HepG2 (cell line): ENCODE results near the gene RAB20. TPM values are rescaled to one million over a fixed set of nuclear protein-coding genes. Genes with fewer than 3 reads are reported as not detected.

Source experiments
- ATAC-seq: fragments of 200-7000 bp; cut with Tn5 transposase; 3 replicates; pipeline ENCODE4 v1.9.1; 2020; ENCODE audit warnings: mild to moderate bottlenecking, moderate library complexity
- BruUV-seq: library from RNA; stranded (reverse); fragments of 400-500 nt; replicated peaks from 2 replicates; lab custom pipeline; 2021; lab: Mats Ljungman, UMichigan
- CTCF ChIA-PET: fragments of 300-600 bp; formaldehyde crosslinking; extraction: SDS; loops from one replicate; lab custom pipeline; 2021; ENCODE audit warnings: low total read pairs, inconsistent platforms, low intra/inter-chr PET ratio; lab: Yijun Ruan, JAX
- POLR2A ChIA-PET: fragments of 350-600 bp; sonication (Branson Sonifier 250); formaldehyde crosslinking; loops from one replicate; lab custom pipeline; 2020; ENCODE audit warnings: antibody characterized with exemption, inconsistent platforms; lab: Yijun Ruan, JAX
- DNase-seq: peaks from one replicate; pipeline ENCODE4 v3.0.0-alpha.2; 2015; ENCODE audit warnings: low spot score
- FAIRE-seq: peaks from 3 replicates; lab custom pipeline; 2011; peaks lifted over from hg19 to GRCh38; lab: Jason Lieb, UNC
- H2AFZ ChIP-seq: one replicate; pipeline ENCODE4 v1.6.1; 2011; ENCODE audit warnings: low read length, inconsistent platforms
- H3K27ac ChIP-seq: fragments of 300-600 bp; 3 replicates; pipeline ENCODE4 v1.8.0; 2011; ENCODE audit warnings: mixed run types, mild to moderate bottlenecking, mixed read lengths, low read length, inconsistent platforms; ENCODE audit not compliant: insufficient read depth; ENCODE audit errors: extremely low read length
- H3K27me3 ChIP-seq, 2 experiments: fragments of 200-600 bp in 1 of 2; 2 replicates in 1 of 2; 3 replicates in 1 of 2; pipeline versions ENCODE4 v1.6.0 to v1.8.0; 2011; ENCODE audit warnings: low read length in 2 of 2, mild to moderate bottlenecking in 2 of 2, moderate library complexity in 2 of 2, inconsistent platforms in 1 of 2; ENCODE audit not compliant: insufficient read depth in 2 of 2, control insufficient read depth in 1 of 2
- H3K36me3 ChIP-seq, 2 experiments: fragments of 200-600 bp in 1 of 2; replicated peaks in 1 of 2; 2 replicates in 1 of 2; 3 replicates in 1 of 2; pipeline versions ENCODE4 v1.5.1 to v1.8.0; 2011; ENCODE audit warnings: low read length in 2 of 2, inconsistent platforms in 1 of 2; ENCODE audit not compliant: insufficient read depth in 2 of 2, control insufficient read depth in 1 of 2
- H3K4me1 ChIP-seq: 2 replicates; pipeline ENCODE4 v1.5.1; 2012; ENCODE audit warnings: low read length, inconsistent platforms; ENCODE audit not compliant: insufficient read depth
- H3K4me2 ChIP-seq: 2 replicates; pipeline ENCODE4 v1.6.0; 2011; ENCODE audit warnings: low read depth, low read length, inconsistent platforms
- H3K4me3 ChIP-seq, 3 experiments: fragments of 200-600 bp in 1 of 3; sonication (generic), shearing (Covaris generic) in 1 of 3; replicated peaks in 1 of 3; 2 replicates each; pipeline ENCODE4 v1.5.1; 2011 to 2016; ENCODE audit warnings: low read length in 3 of 3, inconsistent platforms in 2 of 3, low read depth in 2 of 3, mild to moderate bottlenecking in 2 of 3, control low read depth in 1 of 3, mixed read lengths in 1 of 3; ENCODE audit not compliant: insufficient read depth in 1 of 3
- H3K79me2 ChIP-seq: one replicate; pipeline ENCODE4 v1.6.1; 2011; ENCODE audit warnings: low read length, inconsistent platforms; ENCODE audit not compliant: insufficient read depth
- H3K9ac ChIP-seq: 2 replicates; pipeline ENCODE4 v1.6.0; 2011; ENCODE audit warnings: mild to moderate bottlenecking, low read depth, low read length, inconsistent platforms; ENCODE audit not compliant: insufficient read depth
- H3K9me3 ChIP-seq: 2 replicates; pipeline ENCODE4 v1.5.1; 2012; ENCODE audit warnings: mild to moderate bottlenecking, low read length
- H4K20me1 ChIP-seq: 2 replicates; pipeline ENCODE4 v1.6.0; 2011; ENCODE audit warnings: inconsistent platforms, mild to moderate bottlenecking, low read length, moderate library complexity; ENCODE audit not compliant: insufficient read depth
- ATF7 ChIP-seq, 2 experiments: fragments of 450-650 bp in 1 of 2; sonication (generic) in 1 of 2; formaldehyde crosslinking in 1 of 2; IDR thresholded peaks; 2 replicates each; pipeline versions ENCODE4 v1.4.0 to v1.6.1; 2016 to 2020; ENCODE audit warnings: antibody characterized with exemption in 1 of 2, mild to moderate bottlenecking in 1 of 2, missing genetic modification reagents in 1 of 2
- FOSL1 ChIP-seq: sonication (generic); formaldehyde crosslinking; IDR thresholded peaks from 2 replicates; pipeline ENCODE4 v1.9.0; 2021; ENCODE audit warnings: missing genetic modification reagents, borderline replicate concordance
- KDM5A ChIP-seq: fragments of 200-600 bp; sonication (generic); IDR thresholded peaks from 2 replicates; pipeline ENCODE4 v1.7.0; 2018; ENCODE audit warnings: antibody characterized with exemption, mild to moderate bottlenecking, low read length, borderline replicate concordance
- MEF2D ChIP-seq: sonication (generic); formaldehyde crosslinking; IDR thresholded peaks from 2 replicates; pipeline ENCODE4 v1.5.1; 2020; ENCODE audit warnings: mild to moderate bottlenecking, missing genetic modification reagents
- NFIC ChIP-seq: IDR thresholded peaks from 2 replicates; pipeline ENCODE4 v1.6.1; 2012; ENCODE audit warnings: mild to moderate bottlenecking, low read length, inconsistent platforms
- NFYB ChIP-seq: sonication (generic); formaldehyde crosslinking; IDR thresholded peaks from 2 replicates; pipeline ENCODE4 v1.4.0; 2020; ENCODE audit warnings: missing genetic modification reagents
- RBFOX2 ChIP-seq: fragments of 200-400 bp; formaldehyde crosslinking; IDR thresholded peaks from 2 replicates; pipeline ENCODE4 v1.6.1; 2017; ENCODE audit warnings: low read depth, mild to moderate bottlenecking, low read length
- RFXAP ChIP-seq: sonication (generic); formaldehyde crosslinking; IDR thresholded peaks from 2 replicates; pipeline ENCODE4 v1.4.0; 2020; ENCODE audit warnings: missing genetic modification reagents, borderline replicate concordance
- RXRA ChIP-seq: sonication (generic); formaldehyde crosslinking; IDR thresholded peaks from 2 replicates; pipeline ENCODE4 v1.5.1; 2020; ENCODE audit warnings: missing genetic modification reagents
- SKIL ChIP-seq: sonication (generic); formaldehyde crosslinking; IDR thresholded peaks from 2 replicates; pipeline ENCODE4 v1.8.0; 2022; ENCODE audit warnings: missing genetic modification reagents, mild to moderate bottlenecking, moderate library complexity, borderline replicate concordance
- TARDBP ChIP-seq: sonication (generic); formaldehyde crosslinking; IDR thresholded peaks from 2 replicates; pipeline ENCODE4 v1.8.0; 2022; ENCODE audit warnings: mild to moderate bottlenecking, missing genetic modification reagents
- THAP11 ChIP-seq: IDR thresholded peaks from 2 replicates; pipeline ENCODE4 v1.6.1; 2016; ENCODE audit warnings: missing biosample characterization, missing genetic modification reagents
- ZBTB39 ChIP-seq: sonication (generic); formaldehyde crosslinking; IDR thresholded peaks from 2 replicates; pipeline ENCODE4 v1.5.0; 2020; ENCODE audit warnings: missing genetic modification reagents
- ZBTB43 ChIP-seq: sonication (generic); formaldehyde crosslinking; conservative IDR thresholded peaks from 2 replicates; pipeline ENCODE4 v1.4.0; 2020; ENCODE audit warnings: missing genetic modification reagents
- ZNF629 ChIP-seq: sonication (generic); formaldehyde crosslinking; conservative IDR thresholded peaks from 2 replicates; pipeline ENCODE4 v1.5.0; 2020; ENCODE audit warnings: missing genetic modification reagents
- ZNF841 ChIP-seq: sonication (generic); formaldehyde crosslinking; IDR thresholded peaks from 2 replicates; pipeline ENCODE4 v1.8.1; 2023; ENCODE audit warnings: missing genetic modification reagents, borderline replicate concordance
- WGBS: methylation state at CpG from one replicate; pipeline ENCODE4 v1.1.6; 2017; ENCODE audit warnings: low lambda C conversion rate; 5-methylcytosine and 5-hydroxymethylcytosine counted together
- in situ Hi-C: cut with HindIII; loops from 2 replicates; pipeline ENCODE4 v1.10.0; 2017; ENCODE audit warnings: low pct_unique_long_range_greater_than_20kb; ENCODE audit not compliant: extremely low pct_ligation_motif_present
- intact Hi-C: fragments of 100-400 bp; cut with micrococcal nuclease; formaldehyde crosslinking; loops from one replicate; pipeline ENCODE4 v1.10.0; 2022; ENCODE audit not compliant: unreplicated experiment
- polyA plus RNA-seq, 8 experiments: library from polyadenylated mRNA; depleted of rRNA in 3 of 8; stranded (reverse) in 7 of 8; unstranded in 1 of 8; fragments of >200 nt; fragmentation: Illumina TruSeq in 4 of 8; extraction: Trizol in 4 of 8; gene quantifications; 2 replicates each; pipeline versions ENCODE4 v1.2.1 to v1.2.3, GENCODE V29; 2011 to 2016; ENCODE audit warnings: low read depth in 4 of 8, missing spikeins in 1 of 8, mixed read lengths in 1 of 8; ENCODE audit not compliant: insufficient read depth in 1 of 8
- total RNA-seq, 5 experiments: library from RNA; depleted of rRNA; stranded (reverse); fragments of >200 nt; fragmentation: Illumina TruSeq; extraction: Trizol; gene quantifications; 2 replicates each; pipeline ENCODE4 v1.2.3, GENCODE V29; 2016; ENCODE audit warnings: low read depth in 1 of 5

The RAB20 gene
- total and polyA plus RNA-seq, 2 of the 13 experiments (the other 11 are each of a cell fraction or from before 2014, with no cell fraction given) = 15.6 to 30.5 TPM

GRCh38 chr13:110576736-110577476 is 15.4 kb upstream of the RAB20 start (continued):
- TF ChIP-seq FOSL1 (CRISPR knock-in tag) (peak; percentile 67; the same call in 1 of the 2 replicates), THAP11 (CRISPR knock-in tag) (no peak), NFIC (0 out of 2 replicates have a peak, but pooled peaks have one; percentile 45), RFXAP (CRISPR knock-in tag) (no peak), ZBTB43 (CRISPR knock-in tag) (peak; percentile 98), ATF7 (IDR thresholded peaks at IDR 0.05) (no peak), ATF7 (CRISPR knock-in tag; IDR thresholded peaks at IDR 0.05) (no peak)

- intact Hi-C loops (loop anchor here (2.0 kb wide), 1 partner anchor 13 kb away; no protein-coding TSS in a partner anchor), in situ Hi-C loops (no loop called here)
- Histone ChIP-seq H3K9me3 (no peaks in the 10 kb centered on the region), H3K4me2 (peak overlapping the region; percentile 43), H3K27ac (peak overlapping the region; percentile 47), H3K9ac (peak overlapping the region; percentile 52; the same call in 1 of the 2 replicates), H4K20me1 (no peaks in the 10 kb centered on the region), H3K27me3 (peaks cover 0 to 6% of the 10 kb centered on the region in 2 experiments; a peak in 1 of 5 replicates), H3K4me1 (peaks cover 41% of the 10 kb centered on the region), H2AFZ (no peak overlapping the region), H3K79me2 (no peaks in the 10 kb centered on the region), H3K36me3 (no peaks in the 10 kb centered on the region), H3K4me3 (no peak overlapping the region)
- WGBS = 88% methylated on average over 7 of the region's 7 CpGs
- ChIA-PET POLR2A (interaction anchor here (1.4 to 3.6 kb wide), 2 partner anchors 14 to 39 kb away, joined by 8 to 20 read pairs; partner anchors contain the start of genes NAXD and RAB20), CTCF (no interaction called here)
- DNase-seq (no peak), FAIRE-seq (no peak), ATAC-seq (no peak)
- BruUV-seq = TSS peak; percentile 70
- TF ChIP-seq NFYB (no peak), ZNF841 (no peak), TARDBP (CRISPR knock-in tag) (no peak), RBFOX2 (no peak), MEF2D (CRISPR knock-in tag) (no peak), RXRA (CRISPR knock-in tag) (no peak), KDM5A (no peak), ZBTB39 (CRISPR knock-in tag) (no peak), ZNF629 (CRISPR knock-in tag) (no peak), SKIL (CRISPR knock-in tag) (no peak)
These were observed 14.5 kb upstream of the RAB20 start for GRCh38 chr13:110576070-110576394.
